Colonic mucosa (tissue), 4 donors: ENCODE results near the gene CD22. TPM values are rescaled to one million over a fixed set of nuclear protein-coding genes. Genes with fewer than 3 reads are reported as not detected.
"Not testable (repeated sequence)": the region's sequence is repeated elsewhere in the genome, so short reads cannot be mapped to it uniquely, and the experiment has no call there.

Source experiments
- DNase-seq: peaks from one replicate; pipeline ENCODE4 v3.0.0-alpha.2; 2020
- H3K27ac ChIP-seq: fragments of 200-600 bp; one replicate; pipeline ENCODE4 v1.8.0; 2021
- H3K27me3 ChIP-seq: fragments of 200-600 bp; one replicate; pipeline ENCODE4 v1.8.0; 2021
- H3K36me3 ChIP-seq: fragments of 200-600 bp; one replicate; pipeline ENCODE4 v1.8.0; 2021
- H3K4me1 ChIP-seq: fragments of 200-600 bp; one replicate; pipeline ENCODE4 v1.8.0; 2021; ENCODE audit warnings: mild to moderate bottlenecking
- H3K4me3 ChIP-seq: fragments of 200-600 bp; one replicate; pipeline ENCODE4 v1.8.0; 2021
- H3K9ac ChIP-seq, 2 donors: one replicate each; pipeline ENCODE4 v1.7.0; 2013; ENCODE audit warnings: control low read depth in 2 of 2, low read depth in 2 of 2, low read length in 2 of 2
- H3K9me3 ChIP-seq: fragments of 200-600 bp; one replicate; pipeline ENCODE4 v1.8.0; 2021
- intact Hi-C: fragments of 100-400 bp; cut with DNase I; formaldehyde crosslinking; loops from one replicate; pipeline ENCODE4 v1.14.1; 2022
- total RNA-seq, 2 donors: library from RNA; stranded (reverse); fragmentation: NEBNext Ultra II Directional in 1 of 2; extraction: Animal tissue kit (Norgen Biotek cat#: 25700) in 1 of 2; gene quantifications; one replicate each; pipeline ENCODE4 v1.2.1, GENCODE V29; 2021
- TF ChIP-seq, protein P1 (sequence below): fragments of 200-600 bp; IDR thresholded peaks from one replicate; pipeline ENCODE4 v1.8.0; 2022; ENCODE audit warnings: antibody characterized with exemption, mild to moderate bottlenecking
- donor health status: healthy.
- donor health status: DM: no; HTN: no; CAD: no.
- donor health status: DM: no; HTN: no; CAD: no.

CD22 gene
- total RNA-seq, 2 donors from 2014 or later = 1.6 to 3.0 TPM

DNA sequence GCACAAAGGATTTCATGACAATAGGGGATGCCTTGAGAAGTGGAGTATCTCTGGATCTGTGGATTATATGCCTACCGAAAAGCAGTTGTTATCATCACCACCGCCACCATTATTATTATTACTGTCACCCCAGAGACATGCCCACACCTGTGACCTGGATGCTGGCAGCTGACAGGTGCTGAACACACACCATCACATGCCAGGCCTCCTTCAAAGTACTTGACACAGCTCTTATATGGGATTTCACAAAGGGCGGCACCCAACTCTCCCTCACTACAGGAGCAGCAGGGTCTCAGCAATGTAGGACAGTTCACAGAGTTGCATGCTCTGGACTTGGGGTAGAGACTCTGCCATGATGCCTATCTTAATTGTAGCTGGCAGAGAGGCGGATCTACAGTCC lies 36.3 kb downstream of the CD22 start:
- Histone ChIP-seq H3K27me3 (no peaks in the 10 kb centered on the region), H3K4me3 (no peak overlapping the region), H3K9me3 (no peaks in the 10 kb centered on the region), H3K36me3 (no peaks in the 10 kb centered on the region), H3K9ac (no peak overlapping the region), H3K4me1 (no peaks in the 10 kb centered on the region), H3K27ac (no peak overlapping the region)
- TF ChIP-seq, protein P1, sequence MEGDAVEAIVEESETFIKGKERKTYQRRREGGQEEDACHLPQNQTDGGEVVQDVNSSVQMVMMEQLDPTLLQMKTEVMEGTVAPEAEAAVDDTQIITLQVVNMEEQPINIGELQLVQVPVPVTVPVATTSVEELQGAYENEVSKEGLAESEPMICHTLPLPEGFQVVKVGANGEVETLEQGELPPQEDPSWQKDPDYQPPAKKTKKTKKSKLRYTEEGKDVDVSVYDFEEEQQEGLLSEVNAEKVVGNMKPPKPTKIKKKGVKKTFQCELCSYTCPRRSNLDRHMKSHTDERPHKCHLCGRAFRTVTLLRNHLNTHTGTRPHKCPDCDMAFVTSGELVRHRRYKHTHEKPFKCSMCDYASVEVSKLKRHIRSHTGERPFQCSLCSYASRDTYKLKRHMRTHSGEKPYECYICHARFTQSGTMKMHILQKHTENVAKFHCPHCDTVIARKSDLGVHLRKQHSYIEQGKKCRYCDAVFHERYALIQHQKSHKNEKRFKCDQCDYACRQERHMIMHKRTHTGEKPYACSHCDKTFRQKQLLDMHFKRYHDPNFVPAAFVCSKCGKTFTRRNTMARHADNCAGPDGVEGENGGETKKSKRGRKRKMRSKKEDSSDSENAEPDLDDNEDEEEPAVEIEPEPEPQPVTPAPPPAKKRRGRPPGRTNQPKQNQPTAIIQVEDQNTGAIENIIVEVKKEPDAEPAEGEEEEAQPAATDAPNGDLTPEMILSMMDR = no peak
- DNase-seq = no peak
- intact Hi-C loops = no loop called here

DNA sequence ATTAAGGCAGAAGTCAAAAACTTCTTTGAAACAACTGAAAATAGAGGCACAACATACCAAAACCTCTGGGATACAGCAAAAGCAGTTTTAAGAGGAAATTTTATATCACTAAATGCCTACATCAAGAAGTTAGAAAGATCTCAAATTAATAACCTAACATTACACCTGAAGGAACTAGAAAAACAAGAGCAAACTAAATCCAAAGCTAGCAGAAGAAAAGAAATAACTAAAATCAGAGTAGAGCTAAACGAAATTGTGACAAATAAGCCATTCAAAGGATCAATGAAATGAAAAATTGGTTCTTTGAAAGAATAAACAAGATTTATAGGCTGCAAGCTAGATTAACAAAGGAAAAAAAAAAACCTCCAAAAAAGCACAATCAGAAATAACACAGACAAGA lies 39.4 kb downstream of the CD22 start:
- Histone ChIP-seq H3K27me3 (no peaks in the 10 kb centered on the region), H3K4me3 (no peak overlapping the region), H3K27ac (no peak overlapping the region), H3K9me3 (no peaks in the 10 kb centered on the region), H3K4me1 (no peaks in the 10 kb centered on the region), H3K36me3 (no peaks in the 10 kb centered on the region), H3K9ac (no peak overlapping the region)
- no peak for DNase-seq
- intact Hi-C loops = no loop called here
- TF ChIP-seq, protein P1 = no peak

DNA sequence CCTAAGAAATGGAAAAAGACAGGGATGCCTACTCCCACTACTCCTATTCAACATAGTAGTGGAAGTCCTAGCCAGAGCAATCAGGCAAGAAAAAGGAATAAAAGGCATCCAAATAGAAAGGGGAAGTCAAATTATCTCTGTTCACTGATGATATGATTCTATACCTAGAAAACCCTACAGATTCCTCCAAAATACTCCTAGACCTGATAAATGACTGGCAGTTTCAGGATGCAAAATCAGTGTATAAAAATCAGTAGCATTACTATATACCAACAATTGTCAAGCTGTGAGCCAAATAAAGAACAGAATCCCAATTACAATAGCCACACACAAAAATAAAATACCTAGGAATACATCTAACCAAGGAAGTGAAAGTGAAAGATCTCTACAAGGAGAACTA lies 40.5 kb downstream of the CD22 start:
- H3K9me3 ChIP-seq = no peaks in the 10 kb centered on the region
- H3K27me3 ChIP-seq = no peaks in the 10 kb centered on the region
- intact Hi-C loops = no loop called here
- no peak for DNase-seq
- no peak overlapping the region for H3K4me3 ChIP-seq
- TF ChIP-seq, protein P1 = no peak
- H3K27ac ChIP-seq = no peak overlapping the region
- H3K36me3 ChIP-seq = no peaks in the 10 kb centered on the region
- H3K4me1 ChIP-seq = no peaks in the 10 kb centered on the region
- H3K9ac ChIP-seq = no peak overlapping the region

DNA sequence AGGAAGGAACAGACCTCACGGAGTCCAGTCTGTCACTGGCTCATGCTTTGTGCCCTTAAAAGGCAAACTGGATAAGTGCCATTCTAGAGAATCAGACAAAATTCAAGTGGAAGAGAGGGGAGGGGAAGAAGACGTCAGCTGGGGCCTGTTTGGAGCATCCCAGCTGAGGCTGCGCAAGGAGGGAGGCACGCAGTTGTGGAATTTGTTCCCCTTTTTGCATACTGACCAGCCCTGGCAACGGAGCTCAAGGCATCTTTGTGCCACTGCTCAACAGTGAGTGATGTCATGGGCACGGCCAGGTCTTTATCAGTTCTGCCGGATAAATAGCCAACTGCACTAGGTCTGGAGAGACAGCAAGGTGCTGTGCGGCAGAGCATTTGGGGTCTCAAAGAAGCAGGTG lies 41.7 kb downstream of the CD22 start, which contains the start of gene GPR42:
GPR42 (plus strand) TSS at position 347 of the 400 bp plus-strand sequence. CDS start 292 bp downstream, outside the sequence.
- Histone ChIP-seq H3K4me3 (no peak within 1 kb of the TSS), H3K27ac (no peak within 1 kb of the TSS), H3K9me3 (no peaks in the 10 kb centered on the region), H3K27me3 (no peaks in the 10 kb centered on the region), H3K4me1 (no peaks in the 10 kb centered on the region), H3K36me3 (no peaks in the 10 kb centered on the region), H3K9ac (no peak within 1 kb of the TSS)
- TF ChIP-seq, protein P1 = no peak
- DNase-seq = no peak
- intact Hi-C loops = no loop called here

DNA sequence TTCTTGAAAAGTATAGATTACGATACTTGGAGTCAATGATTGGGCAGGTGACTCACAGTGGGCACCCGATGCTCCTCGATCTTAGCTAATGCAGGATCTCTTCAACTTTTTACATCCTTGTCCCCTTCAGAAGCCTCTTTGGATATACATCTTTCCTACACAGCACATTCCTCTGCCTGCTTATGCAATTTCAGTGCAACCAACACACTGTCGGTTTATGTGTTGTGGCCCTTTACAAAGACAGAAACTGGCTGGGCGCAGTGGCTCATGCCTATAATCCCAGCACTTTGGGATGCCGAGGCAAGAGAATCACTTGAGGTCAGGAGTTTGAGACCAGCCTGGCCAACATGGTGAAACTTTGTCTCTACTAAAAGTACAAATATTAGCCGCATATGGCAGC lies 44.5 kb downstream of the CD22 start:
- no peak overlapping the region for H3K9ac ChIP-seq
- intact Hi-C loops = no loop called here
- H3K4me1 ChIP-seq = no peaks in the 10 kb centered on the region
- no peak for DNase-seq
- H3K27ac ChIP-seq = no peak overlapping the region
- no peaks in the 10 kb centered on the region for H3K36me3 ChIP-seq
- H3K27me3 ChIP-seq = no peaks in the 10 kb centered on the region
- no peaks in the 10 kb centered on the region for H3K9me3 ChIP-seq
- TF ChIP-seq, protein P1 = no peak
- H3K4me3 ChIP-seq = no peak overlapping the region

DNA sequence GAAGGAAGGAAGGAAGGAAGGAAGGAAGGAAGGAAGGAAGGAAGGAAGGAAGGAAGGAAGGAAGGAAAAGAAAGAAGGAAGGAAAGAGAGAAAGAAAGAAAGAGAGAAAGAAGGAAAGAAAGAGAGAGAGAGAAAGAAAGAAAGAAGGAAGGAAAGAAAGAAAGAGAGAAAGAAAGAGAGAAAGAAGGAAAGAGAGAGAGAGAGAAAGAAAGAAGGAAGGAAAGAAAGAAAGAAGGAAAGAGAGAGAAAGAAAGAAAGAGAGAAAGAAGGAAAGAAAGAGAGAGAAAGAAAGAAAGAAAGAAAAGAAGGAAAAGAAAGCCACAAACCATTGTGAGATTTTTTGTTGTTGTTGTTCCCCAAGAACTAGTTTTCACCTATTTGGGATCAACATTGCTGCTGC lies 45.0 kb downstream of the CD22 start:
- H3K9ac ChIP-seq, H3K27me3 ChIP-seq, intact Hi-C loops, DNase-seq, H3K9me3 ChIP-seq, H3K36me3 ChIP-seq, H3K4me3 ChIP-seq, H3K27ac ChIP-seq, H3K4me1 ChIP-seq: not testable (repeated sequence)
